Daoy (cell line): ENCODE results near the gene MIPEP. TPM values are rescaled to one million over a fixed set of nuclear protein-coding genes. Genes with fewer than 3 reads are reported as not detected.

Experiments
- DNase-seq: peaks from one replicate; pipeline ENCODE4 v3.0.0-alpha.2; 2015; ENCODE audit warnings: low read depth
- total RNA-seq: library from RNA; depleted of rRNA; stranded (reverse); fragments of >200 nt; shearing (Covaris generic); gene quantifications from 2 replicates; pipeline ENCODE4 v1.2.3, GENCODE V29; 2014; rRNA removed

MIPEP gene
- total RNA-seq, 1 experiment from 2014 or later = 15.5 TPM

GRCh38 chr13:23680845-23681669, 208.1 kb downstream of the MIPEP start:
- no peak for DNase-seq

Other genes with a start within 250 kb of the MIPEP start
- gene C1QTNF9B, start 8.1 kb upstream of the MIPEP start, total RNA-seq = not detected in 2 replicates